Spleen (tissue), 11 donors: ENCODE data around the gene ANKRD10. TPM values are rescaled to one million over a fixed set of nuclear protein-coding genes. Genes with fewer than 3 reads are reported as not detected.

Experiments used
- DNase-seq: peaks from one replicate; pipeline ENCODE4 v3.0.0-alpha.2; 2020
- H3K27ac ChIP-seq, 8 donors: fragments of 200-600 bp; sonication (generic) in 7 of 8; 1 replicate in 4 of 8; 2 replicates in 4 of 8; pipeline versions ENCODE4 v1.5.0 to v1.8.0; 2016 to 2021; ENCODE audit warnings: inconsistent platforms in 4 of 8, mild to moderate bottlenecking in 4 of 8, moderate library complexity in 1 of 8
- H3K27me3 ChIP-seq, 7 donors: fragments of 200-600 bp; sonication (generic) in 6 of 7; replicated peaks in 1 of 7; 1 replicate in 4 of 7; 2 replicates in 3 of 7; pipeline versions ENCODE4 v1.5.0 to v1.8.0; 2016 to 2021; ENCODE audit warnings: inconsistent platforms in 3 of 7, mild to moderate bottlenecking in 1 of 7
- H3K36me3 ChIP-seq, 6 donors: fragments of 200-600 bp; sonication (generic) in 5 of 6; 1 replicate in 4 of 6; 2 replicates in 2 of 6; pipeline versions ENCODE4 v1.5.0 to v1.8.0; 2016 to 2021; ENCODE audit warnings: inconsistent platforms in 2 of 6
- H3K4me1 ChIP-seq, 6 donors: fragments of 200-600 bp; sonication (generic) in 5 of 6; 1 replicate in 3 of 6; 2 replicates in 3 of 6; pipeline versions ENCODE4 v1.5.0 to v1.8.0; 2016 to 2021; ENCODE audit warnings: inconsistent platforms in 3 of 6
- H3K4me3 ChIP-seq, 8 donors: fragments of 200-600 bp; sonication (generic) in 7 of 8; 1 replicate in 4 of 8; 2 replicates in 4 of 8; pipeline versions ENCODE4 v1.5.0 to v1.8.0; 2016 to 2021; ENCODE audit warnings: inconsistent platforms in 4 of 8, mild to moderate bottlenecking in 4 of 8, moderate library complexity in 2 of 8
- H3K9me3 ChIP-seq, 8 donors: fragments of 200-600 bp; sonication (generic) in 7 of 8; 1 replicate in 4 of 8; 2 replicates in 4 of 8; pipeline versions ENCODE4 v1.5.0 to v1.8.0; 2016 to 2021; ENCODE audit warnings: inconsistent platforms in 4 of 8
- CTCF ChIP-seq, 11 experiments: fragments of 200-600 bp in 7 of 11; fragments of 450-650 bp in 4 of 11; sonication (generic) in 4 of 11; IDR thresholded peaks in 8 of 11; conservative IDR thresholded peaks in 3 of 11; 1 replicate in 7 of 11; 2 replicates in 4 of 11; pipeline versions ENCODE4 v1.4.0 to v1.8.0; 2016 to 2021; ENCODE audit warnings: antibody characterized with exemption in 11 of 11, inconsistent platforms in 4 of 11, mild to moderate bottlenecking in 1 of 11
- POLR2A ChIP-seq, 3 donors: fragments of 450-650 bp; IDR thresholded peaks; one replicate each; pipeline ENCODE4 v1.5.1; 2017; ENCODE audit warnings: antibody characterized with exemption in 3 of 3, mild to moderate bottlenecking in 1 of 3
- POLR2AphosphoS5 ChIP-seq, 3 donors: sonication (generic); formaldehyde crosslinking; IDR thresholded peaks; one replicate each; pipeline ENCODE4 v1.5.1; 2017; ENCODE audit warnings: antibody characterized with exemption in 3 of 3
- WGBS, 5 donors: extraction: QIAGEN DNeasy Blood & Tissue Kit in 3 of 5; methylation state at CpG; one replicate each; pipeline versions ENCODE4 v1.1.5 to v1.1.7; 2013 to 2018; 5-methylcytosine and 5-hydroxymethylcytosine counted together
- intact Hi-C: fragments of 100-400 bp; cut with DNase I; formaldehyde crosslinking; loops from one replicate; pipeline ENCODE4 v1.15.0; 2023; ENCODE audit warnings: low total_unique reads
- polyA plus RNA-seq, 3 donors: library from polyadenylated mRNA; stranded (reverse); fragments of 200-250 nt; gene quantifications; one replicate each; pipeline ENCODE4 v1.2.1, GENCODE V29; 2013
- total RNA-seq, 7 donors: library from RNA; depleted of rRNA in 3 of 7; stranded (reverse); fragments of >200 nt in 3 of 7; fragmentation: NEBNext Ultra II Directional in 4 of 7; extraction: Animal tissue kit (Norgen Biotek cat#: 25700) in 4 of 7; gene quantifications; one replicate each; pipeline versions ENCODE4 v1.1.0 to v1.2.1, GENCODE V29; 2016 to 2021
- donor health status: healthy with polysubstance abuse.
- donor health status: DM: no; HTN: no; CAD: no; lungs with moderate emphysema.
- donor health status: DM: no; HTN: no; CAD: no.
- donor health status: Bipolar disorder and iron deficiency.
- donor health status: healthy.
- donor health status: DM: no; HTN: no; CAD: no.
- donor health status: DM: yes; HTN: yes; CAD: no.

The ANKRD10 gene
- total and polyA plus RNA-seq, 10 donors, result 122 to 253 (median 183) TPM

DNA sequence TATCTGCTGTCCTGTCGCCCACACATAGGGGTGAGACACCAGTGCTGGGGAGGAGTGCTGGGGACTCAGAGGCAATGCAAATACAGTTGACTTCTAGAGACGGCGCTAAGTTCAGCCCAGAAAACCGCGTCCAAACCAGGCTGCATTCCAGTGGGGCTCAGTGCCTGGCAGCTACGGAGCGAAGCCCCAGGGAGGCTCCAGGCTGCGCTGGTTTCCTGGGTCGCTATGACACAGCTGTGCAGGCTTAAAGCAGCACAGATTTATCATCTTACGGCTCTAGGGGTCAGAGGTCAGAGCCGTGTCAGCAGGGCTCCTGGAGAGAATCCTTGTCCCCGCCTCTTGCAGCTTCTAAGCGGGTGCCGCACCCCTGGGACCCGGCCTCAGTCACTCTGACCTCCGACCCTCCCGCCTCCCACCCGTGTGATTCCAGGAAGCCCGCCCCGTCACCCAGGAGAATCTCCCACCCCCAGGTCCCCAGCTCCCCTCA is 61.6 kb downstream of the ANKRD10 start:
- H3K9me3 ChIP-seq, result peaks cover 0 to 13% (median 12%) of the 10 kb centered on the region in 8 donors
- intact Hi-C loops, result no loop called here
- peaks cover 0 to 10% (median 0%) of the 10 kb centered on the region in 6 donors for H3K4me1 ChIP-seq
- H3K27me3 ChIP-seq, result peaks cover 0 to 13% (median 0%) of the 10 kb centered on the region in 7 donors
- 79 to 90% (median 84%) methylated on average over 20 of the region's 20 CpGs for WGBS, 5 donors
- no peak overlapping the region for H3K4me3 ChIP-seq
- H3K27ac ChIP-seq, result no peak overlapping the region
- no peak for DNase-seq
- H3K36me3 ChIP-seq, result no peaks in the 10 kb centered on the region
- TF ChIP-seq POLR2AphosphoS5 (IDR thresholded peaks at IDR 0.05) (no peak), CTCF (IDR thresholded peaks at IDR 0.05 in 8 of 11, conservative IDR thresholded peaks at IDR 0.05 in 3 of 11) (no peak), POLR2A (IDR thresholded peaks at IDR 0.05) (no peak)

DNA sequence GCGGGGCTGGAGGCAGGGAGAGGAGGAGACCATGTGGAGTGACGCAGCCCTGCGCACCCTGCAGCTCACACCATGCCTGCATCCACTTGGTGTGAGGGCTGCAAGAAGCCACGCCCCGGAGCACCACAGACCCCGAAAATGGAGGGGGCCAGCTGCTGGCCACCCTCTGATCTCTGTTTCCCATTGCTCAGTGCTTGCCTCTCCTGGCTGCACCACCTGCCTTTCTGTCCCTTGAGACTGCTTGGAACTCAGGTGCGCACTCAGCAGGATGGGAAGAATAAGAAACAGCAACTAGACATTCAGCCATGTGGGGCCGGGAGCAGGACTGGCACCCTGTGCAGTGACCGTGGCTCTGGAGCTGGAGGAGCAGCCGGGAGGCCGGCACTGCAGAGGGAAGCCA is 64.0 kb downstream of the ANKRD10 start:
- no peak for TF ChIP-seq POLR2AphosphoS5 (IDR thresholded peaks at IDR 0.05)
- TF ChIP-seq POLR2A (IDR thresholded peaks at IDR 0.05), result no peak
- TF ChIP-seq CTCF (IDR thresholded peaks at IDR 0.05 in 8 of 11, conservative IDR thresholded peaks at IDR 0.05 in 3 of 11), result no peak
- Histone ChIP-seq H3K36me3 (no peaks in the 10 kb centered on the region), H3K27me3 (peaks cover 0 to 23% (median 0%) of the 10 kb centered on the region in 7 donors), H3K27ac (no peak overlapping the region), H3K9me3 (no peaks in the 10 kb centered on the region), H3K4me3 (no peak overlapping the region), H3K4me1 (peaks cover 0 to 5% (median 0%) of the 10 kb centered on the region in 6 donors)
- WGBS, 5 donors, result 80 to 94% (median 86%) methylated on average over 11 of the region's 11 CpGs
- no peak for DNase-seq
- intact Hi-C loops, result no loop called here

DNA sequence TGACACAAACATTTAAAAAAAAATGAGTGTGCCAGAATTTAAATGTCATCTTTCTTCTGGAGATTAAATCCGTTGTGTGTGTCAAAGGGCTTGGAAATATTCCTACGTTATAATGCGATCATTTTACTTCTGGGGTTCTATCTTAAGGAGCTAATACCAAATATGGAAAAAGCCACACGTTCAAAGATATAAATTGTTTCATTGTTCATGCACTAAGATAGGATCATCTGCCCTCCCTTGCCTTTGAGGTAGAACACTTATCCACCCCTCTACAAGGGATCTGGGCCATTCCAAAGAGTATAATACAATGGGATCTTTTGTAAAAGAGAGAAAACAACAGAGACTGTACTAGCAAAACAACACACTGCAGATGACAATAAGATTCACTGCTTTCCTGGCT is 64.9 kb downstream of the ANKRD10 start:
- H3K4me3 ChIP-seq, result no peak overlapping the region
- 65 to 79% (median 75%) methylated on average over 4 of the region's 4 CpGs for WGBS, 5 donors
- no peak overlapping the region for H3K27ac ChIP-seq
- intact Hi-C loops, result no loop called here
- no peaks in the 10 kb centered on the region for H3K9me3 ChIP-seq
- H3K27me3 ChIP-seq, result peaks cover 0 to 24% (median 0%) of the 10 kb centered on the region in 7 donors
- H3K36me3 ChIP-seq, result no peaks in the 10 kb centered on the region
- no peak for DNase-seq
- TF ChIP-seq CTCF (IDR thresholded peaks at IDR 0.05 in 8 of 11, conservative IDR thresholded peaks at IDR 0.05 in 3 of 11) (no peak), POLR2AphosphoS5 (IDR thresholded peaks at IDR 0.05) (no peak), POLR2A (IDR thresholded peaks at IDR 0.05) (no peak)
- peaks cover 0 to 5% (median 0%) of the 10 kb centered on the region in 6 donors for H3K4me1 ChIP-seq

DNA sequence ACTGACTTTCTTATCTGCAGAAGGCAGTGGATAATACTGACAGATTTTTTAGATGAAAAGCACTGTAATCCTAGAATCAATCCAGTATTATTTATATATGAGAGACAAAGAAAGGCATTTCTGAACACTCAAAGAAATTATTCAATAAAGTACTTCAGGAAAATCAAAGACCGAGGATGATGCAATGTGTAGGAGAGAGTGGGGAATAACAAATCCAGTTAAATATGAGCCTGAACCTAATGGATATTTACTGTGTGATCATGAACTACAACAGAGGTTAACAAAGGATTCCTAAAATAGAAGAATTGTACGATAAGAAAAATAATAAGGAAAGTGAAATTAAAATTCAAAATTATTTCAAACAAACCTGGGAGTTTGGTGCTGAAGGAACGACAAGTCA is 69.3 kb downstream of the ANKRD10 start:
- TF ChIP-seq CTCF (IDR thresholded peaks at IDR 0.05 in 8 of 11, conservative IDR thresholded peaks at IDR 0.05 in 3 of 11) (no peak), POLR2A (IDR thresholded peaks at IDR 0.05) (no peak), POLR2AphosphoS5 (IDR thresholded peaks at IDR 0.05) (no peak)
- H3K4me3 ChIP-seq, result no peak overlapping the region
- DNase-seq, result no peak
- no peaks in the 10 kb centered on the region for H3K36me3 ChIP-seq
- 74 to 83% (median 77%) methylated on average over 3 of the region's 3 CpGs for WGBS, 5 donors
- peaks cover 0 to 28% (median 0%) of the 10 kb centered on the region in 7 donors for H3K27me3 ChIP-seq
- H3K9me3 ChIP-seq, result peaks cover 0 to 3% (median 0%) of the 10 kb centered on the region in 8 donors
- intact Hi-C loops, result no loop called here
- no peak overlapping the region for H3K27ac ChIP-seq
- peaks cover 0 to 5% (median 0%) of the 10 kb centered on the region in 6 donors for H3K4me1 ChIP-seq
